Measurements from ENCODE around the gene FAM219B.
A peak's percentile ranks its signal among the peaks of the same experiment; 100 is the strongest.
"Not testable (repeated sequence)": the region's sequence is repeated elsewhere in the genome, so short reads cannot be mapped to it uniquely, and the experiment has no call there.

FAM219B gene

DNA sequence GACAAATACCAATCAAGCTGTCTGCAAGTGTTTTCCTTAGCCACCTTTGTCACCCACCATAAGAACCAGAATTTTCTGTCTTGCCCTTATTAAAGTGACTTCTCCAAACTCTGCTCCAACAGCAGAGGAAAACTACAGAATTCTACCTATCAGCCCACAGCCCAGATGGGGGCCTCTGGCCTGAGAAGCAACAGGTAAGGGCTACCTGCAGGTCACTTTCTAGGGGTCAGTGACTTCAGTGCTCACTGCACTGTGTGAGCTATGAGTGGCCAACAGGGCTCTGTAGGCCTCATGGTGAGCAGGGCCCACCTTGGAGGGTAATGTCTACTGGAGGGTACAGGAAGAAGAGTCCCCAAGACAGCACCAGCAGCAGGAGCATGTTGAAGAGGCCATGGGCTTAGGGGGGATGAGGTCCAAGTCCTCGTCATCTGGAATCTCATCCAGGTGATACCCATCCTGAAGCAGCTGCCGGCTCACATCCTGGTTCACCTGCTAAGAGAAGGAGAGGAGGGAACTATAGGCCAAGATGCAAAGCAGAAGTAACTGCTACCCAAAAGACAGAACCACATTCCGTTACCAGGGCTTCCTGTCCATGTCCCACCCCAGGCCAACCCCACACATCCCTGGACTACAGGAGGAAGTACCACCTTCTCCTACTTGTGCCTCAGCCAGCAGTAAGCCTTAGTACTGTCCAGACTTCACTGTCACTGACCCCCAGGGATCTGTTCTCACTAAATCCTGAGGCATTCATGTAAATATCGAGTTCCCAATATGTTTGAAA is 4.2 kb downstream of the FAM219B start:
- no peak for DNase-seq

DNA sequence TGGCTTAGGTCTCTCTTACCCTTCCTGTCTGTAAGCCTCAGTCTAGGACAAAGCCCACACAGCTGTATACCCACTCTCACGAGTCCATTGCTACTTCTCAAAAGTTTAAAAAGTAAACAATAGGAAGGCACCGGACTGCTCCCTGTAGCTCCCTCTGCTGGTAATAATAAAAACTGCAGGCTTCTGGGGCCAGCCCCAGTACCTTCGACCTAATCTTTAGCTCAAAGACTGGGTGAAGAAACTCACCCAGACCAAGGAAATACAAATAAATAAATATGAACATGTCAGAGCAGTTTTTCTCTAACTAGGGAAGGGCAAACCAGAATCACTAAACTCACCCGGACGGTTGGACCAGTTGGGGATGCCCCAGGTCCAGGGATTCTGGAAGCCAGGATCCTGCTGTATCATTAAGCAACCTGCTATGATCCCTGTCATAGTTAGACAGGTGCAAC is 5.0 kb downstream of the FAM219B start:
- DNase-seq, result peak; percentile 12 to 20

DNA sequence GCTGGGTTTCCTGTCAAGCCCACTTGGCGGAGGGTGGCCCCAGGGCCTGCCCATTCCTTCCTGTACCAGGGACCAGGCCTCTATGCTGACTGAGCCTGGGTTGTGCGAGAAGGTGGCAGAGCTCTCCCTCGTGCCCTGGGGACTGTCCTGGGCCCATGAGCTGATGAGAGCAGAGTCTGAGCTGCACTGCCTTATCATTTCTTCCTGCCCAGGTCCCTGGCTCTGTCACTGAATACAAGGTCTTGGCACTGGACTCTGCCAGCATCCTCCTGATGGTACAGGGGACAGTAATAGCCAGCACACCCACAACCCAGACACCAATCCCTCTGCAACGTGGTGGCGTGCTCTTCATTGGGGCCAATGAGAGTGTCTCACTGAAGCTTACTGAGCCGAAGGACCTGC is 9.3 kb downstream of the FAM219B start:
- DNase-seq, result no peak

DNA sequence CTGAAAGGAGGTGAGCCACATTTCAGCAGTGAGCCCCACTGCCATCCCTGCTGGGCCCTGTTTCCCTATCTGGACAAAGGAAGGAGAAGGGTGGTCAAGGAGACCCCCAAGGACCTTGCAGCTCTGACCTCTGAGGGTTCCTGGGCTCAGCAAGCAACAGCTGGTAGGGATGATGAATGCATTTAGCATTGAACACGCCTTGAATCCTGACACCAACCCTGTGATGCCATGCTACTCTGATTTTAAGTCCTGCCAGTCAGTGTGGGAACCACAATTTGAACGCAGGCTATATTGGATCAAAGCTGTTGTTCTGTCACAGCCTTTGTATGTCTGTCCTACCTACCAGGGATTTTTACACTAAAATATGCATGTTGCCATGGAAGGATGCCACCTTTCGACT is 10.3 kb downstream of the FAM219B start:
- no peak for DNase-seq

DNA sequence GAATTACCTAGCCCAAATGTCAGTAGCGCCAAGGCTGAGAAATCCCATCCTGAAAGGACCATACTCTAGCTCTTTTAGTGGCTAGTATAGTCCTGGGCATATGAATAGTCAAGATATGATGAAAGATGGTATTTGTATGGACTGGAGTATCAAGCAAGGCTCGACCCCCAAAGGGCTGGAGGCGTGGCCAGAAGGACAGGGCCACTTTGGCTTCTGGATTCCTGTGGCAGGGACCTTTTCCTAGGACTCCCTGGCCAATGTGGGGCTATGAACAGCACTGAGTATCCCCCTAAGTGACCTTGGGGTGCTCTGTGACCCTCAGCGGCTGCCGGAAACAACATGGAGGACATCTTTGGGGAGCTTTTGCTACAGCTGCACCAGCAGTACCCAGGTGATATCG is 10.8 kb downstream of the FAM219B start:
- no peak for DNase-seq

DNA sequence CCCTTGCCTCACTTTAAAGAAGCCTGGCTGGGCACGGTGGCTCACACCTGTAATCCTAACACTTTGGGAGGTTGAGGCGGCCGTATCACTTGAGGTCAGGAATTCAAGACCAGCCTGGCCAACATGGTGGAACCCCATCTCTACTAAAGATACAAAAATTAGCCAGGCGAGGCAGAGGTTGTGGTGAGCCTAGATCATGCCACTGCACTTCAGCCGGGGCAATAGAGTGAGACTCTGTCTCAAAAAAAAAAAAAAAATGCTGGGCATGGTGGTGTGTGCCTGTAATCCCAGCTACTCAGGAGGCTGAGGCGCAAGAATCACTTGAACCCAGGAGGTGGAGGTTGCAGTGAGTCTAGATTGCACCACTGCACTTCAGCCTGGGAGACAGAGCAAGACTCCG is 12.3 kb downstream of the FAM219B start:
- DNase-seq, result not testable (repeated sequence)

DNA sequence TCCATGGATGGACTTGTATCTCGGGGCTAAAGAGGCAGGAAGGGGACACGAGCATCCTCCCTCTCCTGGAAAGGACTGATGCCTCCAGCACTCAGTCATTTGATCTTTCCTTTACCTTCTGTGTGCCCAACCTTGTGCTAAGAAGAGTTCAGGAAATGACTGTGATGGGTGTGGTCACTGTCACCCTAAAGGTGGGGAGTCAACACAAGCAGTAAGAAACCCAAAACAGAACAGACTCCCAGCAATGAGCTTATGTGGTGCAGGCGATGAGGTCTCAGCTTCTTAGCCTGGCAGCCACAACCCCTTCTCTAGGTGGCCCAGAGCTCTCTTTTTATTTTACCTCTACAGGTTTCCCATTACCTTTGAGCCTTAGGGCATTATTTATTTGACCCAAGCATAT is 13.0 kb downstream of the FAM219B start:
- no peak for DNase-seq

DNA sequence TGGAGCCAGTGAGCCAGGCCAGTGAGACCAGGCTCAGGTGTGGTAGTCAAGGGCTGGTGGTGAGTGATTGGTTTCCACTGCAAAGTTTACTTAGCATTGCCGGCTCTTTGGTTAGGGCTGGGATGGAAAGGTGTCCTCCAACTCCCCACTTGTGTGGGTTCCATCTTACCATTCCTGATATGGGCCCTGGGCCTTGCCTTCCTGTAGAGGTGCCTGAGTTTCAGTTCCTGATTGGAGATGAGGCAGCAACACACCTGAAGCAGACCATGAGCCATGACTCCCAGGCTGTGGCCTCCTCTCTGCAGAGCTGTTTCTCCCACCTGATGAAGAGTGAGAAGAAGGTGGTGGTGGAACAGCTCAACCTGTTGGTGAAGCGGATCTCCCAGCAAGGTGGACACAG is 13.7 kb downstream of the FAM219B start:
- no peak for DNase-seq

DNA sequence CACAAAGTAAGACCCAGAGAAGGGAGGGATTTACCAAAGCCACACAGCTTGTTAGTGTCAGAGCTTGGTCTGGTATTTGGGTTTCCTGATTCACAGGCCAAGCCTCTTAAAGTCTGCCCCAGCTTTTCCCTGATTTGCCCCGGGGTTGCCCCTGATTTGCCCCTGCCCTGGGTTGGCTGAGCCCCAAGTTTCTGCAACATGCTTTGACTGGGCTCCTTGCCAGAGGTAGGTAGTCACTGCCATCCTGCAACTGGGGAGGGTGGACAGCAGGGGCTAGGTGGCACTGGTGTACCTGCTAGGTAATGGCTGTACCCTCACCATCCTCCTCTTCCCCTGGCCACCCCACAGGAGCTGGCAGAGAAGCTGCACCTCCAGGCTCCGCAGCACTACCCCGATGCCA is 14.3 kb downstream of the FAM219B start:
- DNase-seq, result no peak

DNA sequence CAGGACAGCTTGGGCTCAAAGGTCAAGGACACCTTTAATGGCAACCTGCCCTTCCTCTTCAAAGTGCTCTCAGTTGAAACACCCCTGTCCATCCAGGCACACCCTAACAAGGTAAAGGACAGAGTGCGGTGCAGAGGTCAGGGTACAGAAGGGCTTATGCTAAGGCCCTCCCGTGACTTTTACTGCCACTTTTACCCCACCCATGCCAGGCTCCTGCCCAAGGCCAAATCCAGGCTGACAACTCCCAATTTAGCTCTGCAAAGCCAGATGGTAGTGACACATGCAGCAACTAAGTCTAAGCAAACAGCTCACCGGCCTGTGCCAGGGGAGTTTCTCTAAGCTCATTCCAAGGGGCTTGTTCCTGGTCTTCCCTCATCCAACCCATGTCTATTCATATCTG is 15.2 kb downstream of the FAM219B start:
- DNase-seq, result no peak

DNA sequence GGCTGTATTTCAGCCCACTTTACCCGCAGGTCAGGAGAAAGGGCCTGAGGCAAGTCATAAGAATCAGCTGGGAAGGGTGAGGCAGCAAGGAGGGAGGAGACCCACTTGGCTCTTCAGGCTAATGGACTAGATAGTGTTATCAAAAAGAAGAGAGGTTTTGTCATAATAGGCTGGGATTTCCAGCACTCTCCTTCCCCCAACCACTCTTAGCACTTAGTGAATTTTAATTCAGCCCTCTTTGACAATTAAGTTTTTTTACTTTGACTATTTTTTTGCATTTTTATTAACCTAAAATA is 16.0 kb downstream of the FAM219B start:
- no peak for DNase-seq

DNA sequence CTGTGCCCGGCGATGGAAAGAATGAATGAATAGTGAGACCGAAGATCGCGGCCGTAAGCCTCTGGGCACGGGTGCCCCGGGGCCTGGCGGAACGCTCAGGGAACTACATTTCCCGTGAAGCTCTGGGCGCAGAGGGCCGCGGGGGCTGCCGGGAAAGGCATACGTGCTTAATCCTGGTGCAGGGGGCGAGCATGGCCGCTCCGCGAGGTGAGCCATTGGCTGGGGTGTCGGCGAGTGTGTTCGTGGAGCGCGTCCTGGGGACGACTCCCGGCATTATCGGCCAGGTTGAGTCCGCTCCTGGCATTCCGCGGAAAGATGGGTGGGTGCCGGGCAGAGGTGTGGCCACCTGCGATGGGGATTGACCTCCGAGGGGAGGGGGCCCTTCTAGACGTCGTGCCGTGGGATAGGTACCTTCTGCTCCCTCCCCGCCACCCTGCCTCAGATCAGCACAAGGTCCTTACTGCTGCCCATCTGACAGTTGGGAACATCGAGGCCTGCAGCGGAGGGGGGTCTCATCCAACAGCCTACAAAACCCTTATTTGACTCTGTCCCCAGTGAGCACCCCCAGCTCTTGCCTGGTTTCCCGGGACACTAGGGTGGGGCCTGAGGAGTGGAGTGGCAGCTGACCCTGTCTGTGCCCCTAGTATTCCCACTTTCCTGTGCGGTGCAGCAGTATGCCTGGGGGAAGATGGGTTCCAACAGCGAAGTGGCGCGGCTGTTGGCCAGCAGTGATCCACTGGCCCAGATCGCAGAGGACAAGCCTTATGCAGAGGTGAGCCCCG is 16.6 kb downstream of the FAM219B start, which contains the start of gene MPI:
TSS of gene MPI (plus strand) at position 160 of the 782 bp plus-strand sequence. CDS start at position 192, 32 bp downstream.
- peak; percentile 81 to 87 for DNase-seq

DNA sequence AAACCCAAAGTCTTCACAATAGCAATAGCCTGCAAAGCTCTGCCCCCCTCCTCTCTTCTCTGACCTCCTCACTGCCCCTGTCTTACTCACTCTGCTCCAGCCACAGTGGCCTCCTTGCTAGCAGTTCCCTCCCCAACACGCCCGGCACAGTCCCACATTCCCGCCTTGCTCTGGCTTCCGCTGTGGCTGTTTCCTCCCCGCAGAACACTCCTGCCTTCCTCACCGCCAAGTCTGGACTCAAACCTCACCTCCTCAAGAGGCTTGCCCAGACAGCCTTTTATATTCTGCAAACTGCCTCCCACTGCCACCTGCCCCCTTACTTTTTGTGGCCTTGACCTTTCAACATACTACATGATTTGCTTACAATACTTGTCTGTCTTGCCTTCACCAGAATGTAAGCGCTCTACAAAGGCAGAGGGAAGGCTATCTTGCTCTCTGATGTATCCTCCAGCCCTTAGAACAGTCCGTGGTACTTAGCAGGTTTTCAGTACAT is 17.2 kb downstream of the FAM219B start:
- peak in 1 of 2 experiments; percentile 56 for DNase-seq

DNA sequence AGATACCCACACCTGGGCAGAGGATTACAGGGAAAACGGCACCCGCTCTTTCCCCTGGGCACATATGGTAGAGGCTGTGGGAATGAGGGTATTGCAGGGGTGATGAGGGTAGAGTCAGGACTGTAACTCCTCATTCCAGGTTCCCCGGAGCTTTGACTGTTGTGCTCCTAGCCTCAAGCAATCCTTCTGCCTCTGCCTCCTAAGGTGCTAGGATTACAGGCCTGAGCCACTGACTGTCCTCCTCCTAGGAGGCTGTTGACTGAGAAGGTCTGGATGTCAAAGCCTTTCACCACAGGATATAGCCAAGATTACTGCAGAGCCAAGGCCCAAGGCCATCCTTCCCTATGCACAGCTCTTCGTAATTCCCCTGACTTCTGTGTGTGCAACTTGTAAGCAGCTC is 17.9 kb downstream of the FAM219B start:
- DNase-seq, result no peak

DNA sequence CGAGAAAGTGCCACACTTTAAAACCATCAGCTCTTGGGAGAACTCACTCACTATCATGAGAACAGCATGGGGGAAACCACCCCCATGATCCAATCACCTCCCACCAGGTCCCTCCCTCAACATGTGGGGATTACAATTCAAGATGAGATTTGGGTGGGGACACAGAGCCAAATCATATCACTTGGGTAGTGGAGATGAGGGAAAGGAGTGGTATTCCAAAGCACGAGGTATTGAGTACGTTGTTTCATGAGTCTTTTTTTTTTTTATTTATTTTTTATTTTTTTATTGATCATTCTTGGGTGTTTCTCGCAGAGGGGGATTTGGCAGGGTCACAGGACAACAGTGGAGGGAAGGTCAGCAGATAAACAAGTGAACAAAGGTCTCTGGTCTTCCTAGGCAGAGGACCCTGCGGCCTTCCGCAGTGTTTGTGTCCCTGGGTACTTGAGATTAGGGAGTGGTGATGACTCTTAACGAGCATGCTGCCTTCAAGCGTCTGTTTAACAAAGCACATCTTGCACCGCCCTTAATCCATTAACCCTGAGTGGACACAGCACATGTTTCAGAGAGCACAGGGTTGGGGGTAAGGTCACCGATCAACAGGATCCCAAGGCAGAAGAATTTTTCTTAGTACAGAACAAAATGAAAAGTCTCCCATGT is 19.0 kb downstream of the FAM219B start:
- not testable (repeated sequence) for DNase-seq

DNA sequence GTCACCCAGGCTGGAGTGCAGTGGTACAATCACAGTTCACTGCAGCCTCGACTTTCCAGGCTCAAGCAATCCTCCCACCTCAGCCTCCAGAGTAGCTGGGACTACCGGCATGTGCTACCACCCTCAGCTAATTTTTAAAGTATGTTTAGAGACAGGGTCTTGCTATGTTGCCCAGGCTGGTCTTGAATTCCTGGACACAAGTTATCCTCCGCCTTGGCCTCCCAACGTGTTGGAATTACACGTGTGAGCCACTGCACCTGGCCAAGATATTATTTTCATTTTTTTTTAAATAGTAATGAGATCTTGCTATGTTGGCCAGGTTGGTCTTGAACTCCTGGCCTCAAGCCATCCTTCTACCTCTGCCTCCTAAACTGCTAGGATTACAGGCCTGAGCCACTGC is 21.2 kb downstream of the FAM219B start:
- DNase-seq, result no peak

DNA sequence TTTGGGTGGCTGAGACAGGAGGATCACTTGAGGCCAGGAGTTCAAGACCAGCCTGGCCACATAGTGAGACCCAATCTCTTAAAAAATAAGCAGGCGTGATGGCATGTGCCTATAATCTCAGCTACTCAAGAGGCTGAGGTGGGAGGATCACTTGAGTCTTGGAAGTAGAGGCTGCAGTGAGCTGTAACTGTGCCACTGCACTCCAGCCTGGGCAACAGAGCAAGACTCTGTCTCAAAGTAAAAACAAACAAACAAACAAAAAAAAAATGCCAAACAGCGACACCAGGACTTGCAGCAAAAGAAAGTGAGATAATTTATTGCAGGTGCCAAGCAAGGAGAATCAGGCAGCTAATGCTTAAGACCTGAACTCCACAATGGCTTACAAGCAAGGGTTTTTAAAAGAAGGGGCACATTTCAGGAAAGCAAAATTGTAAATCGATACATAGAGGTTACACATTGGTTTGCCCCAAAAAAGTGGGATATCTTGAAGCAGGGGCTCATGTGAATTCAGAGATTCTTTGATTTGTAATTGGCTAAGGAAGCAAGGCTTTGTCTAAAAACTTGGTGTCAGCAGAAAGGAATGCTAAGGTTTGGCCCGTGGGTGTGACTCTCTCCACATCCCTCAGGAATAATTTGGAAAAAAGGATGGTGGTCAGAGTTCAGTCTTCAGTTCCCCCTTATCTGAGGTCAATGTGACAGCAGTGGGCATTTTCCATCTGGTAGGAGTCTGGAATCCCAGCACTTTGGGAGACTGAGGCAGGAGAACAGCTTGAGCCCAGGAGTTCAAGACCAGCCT is 22.0 kb downstream of the FAM219B start:
- no peak for DNase-seq

DNA sequence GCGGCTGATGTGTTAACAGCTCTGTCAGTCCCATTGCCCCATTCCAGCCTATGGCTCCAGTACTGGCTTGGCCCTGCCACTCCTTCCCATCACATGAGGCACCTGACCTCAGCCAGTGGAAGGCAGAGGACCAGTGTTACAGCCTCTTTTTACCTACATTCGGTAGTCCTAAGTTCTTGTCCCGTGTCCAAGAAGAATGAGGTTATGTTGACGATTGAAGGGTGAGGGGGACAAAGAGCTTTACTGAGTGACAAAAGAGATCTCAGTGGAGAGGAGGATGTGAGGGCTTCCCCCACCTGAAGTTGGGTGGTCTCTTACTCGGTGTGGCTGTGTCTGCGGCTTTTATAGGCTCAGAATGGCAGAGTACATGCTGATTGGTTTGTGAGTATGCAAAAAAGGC is 24.1 kb downstream of the FAM219B start:
- no peak for DNase-seq

DNA sequence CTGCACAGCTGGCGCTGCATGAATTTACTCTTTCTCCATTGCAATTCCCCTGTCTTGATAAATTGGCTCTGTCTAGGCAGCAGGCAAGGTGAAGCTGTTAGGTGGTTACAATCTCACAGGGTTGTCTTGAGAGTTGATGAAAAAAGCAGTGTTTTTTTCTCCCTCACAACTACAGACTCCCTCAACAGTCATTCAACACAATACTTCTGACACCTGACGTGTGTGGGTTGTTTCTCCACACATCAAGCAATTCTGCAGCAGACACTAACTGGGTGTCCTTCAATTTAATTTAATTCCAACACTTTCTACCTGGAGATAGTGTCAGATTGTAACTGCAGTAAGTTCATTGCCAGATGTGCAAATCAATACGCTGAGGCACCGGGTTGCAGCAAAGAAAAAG is 28.4 kb downstream of the FAM219B start:
- DNase-seq, result no peak

DNA sequence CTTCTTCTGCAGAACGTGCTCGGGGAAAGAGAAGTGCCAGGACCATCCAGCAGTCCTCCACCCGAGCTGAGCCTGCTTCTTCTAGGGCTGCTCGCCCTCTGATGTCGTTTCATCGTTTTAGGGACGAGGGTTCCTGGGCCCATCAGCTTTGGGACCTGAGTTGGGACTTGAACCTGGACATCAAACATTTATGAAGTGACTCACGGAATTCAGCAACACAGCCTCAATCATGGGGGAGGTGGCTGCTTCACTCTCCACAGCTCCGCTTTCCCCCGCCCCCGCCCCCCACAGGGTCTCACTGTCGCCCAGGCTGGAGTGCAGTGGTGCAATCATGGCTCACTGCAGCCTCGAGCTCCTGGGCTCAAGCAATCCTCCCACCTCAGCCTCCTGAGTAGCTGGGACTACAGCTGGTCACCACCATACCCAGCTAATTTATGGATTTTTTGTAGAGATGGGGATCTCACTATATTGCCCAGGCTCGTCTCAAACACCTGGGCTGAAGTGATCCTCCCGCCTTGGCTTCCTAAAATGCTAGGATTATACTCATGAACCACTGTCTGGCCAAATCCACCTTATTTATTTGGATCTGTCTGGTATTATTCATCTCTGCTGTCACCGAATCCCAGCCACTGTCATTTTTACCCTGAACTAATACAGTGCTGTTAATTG is 32.8 kb downstream of the FAM219B start:
- DNase-seq, result peak in 1 of 2 experiments; percentile 24

DNA sequence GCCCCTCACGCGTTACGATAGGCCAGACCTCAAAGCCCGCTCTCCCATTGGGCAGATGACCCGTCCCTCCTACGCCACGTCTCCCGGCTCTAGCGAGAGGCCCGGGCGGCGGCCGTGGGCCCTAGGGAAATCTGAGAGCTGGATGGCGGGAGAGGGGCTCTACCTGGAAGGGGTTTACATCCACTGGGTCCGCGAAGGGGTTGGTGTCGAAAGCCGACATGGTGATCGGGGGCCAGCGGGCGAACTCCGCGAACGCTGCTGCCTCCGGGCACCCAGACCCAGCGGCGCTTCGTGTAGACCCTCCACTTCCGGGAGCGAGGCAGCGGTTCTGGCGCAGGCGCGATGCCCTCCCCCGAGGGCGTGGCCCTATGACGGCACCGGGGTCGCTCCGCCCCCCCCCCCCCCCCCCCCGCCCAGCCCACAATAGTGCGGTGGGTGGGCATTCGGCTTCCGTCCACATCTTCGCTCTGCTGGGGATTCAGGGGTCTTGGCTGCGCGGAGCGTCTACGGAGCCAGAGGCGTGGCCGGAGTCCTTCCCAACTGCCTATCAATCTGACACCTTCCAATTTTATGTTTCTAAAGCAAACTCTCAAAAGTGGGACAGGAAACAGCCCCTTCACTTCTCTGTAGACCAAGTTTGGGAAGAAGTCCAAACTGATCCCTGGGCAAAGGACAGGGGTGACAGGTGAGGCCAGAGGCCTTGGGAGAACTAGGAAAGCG is 33.5 kb downstream of the FAM219B start, which contains the start of gene SCAMP2:
TSS of gene SCAMP2 (minus strand) at position 330 of the 720 bp plus-strand sequence. CDS start at position 220, 110 bp downstream.
- peak; percentile 91 to 96 for DNase-seq
